GM21825 (cell line): ENCODE measurements around the gene MFAP3.
"Not testable (repeated sequence)": the region's sequence is repeated elsewhere in the genome, so short reads cannot be mapped to it uniquely, and the experiment has no call there.

Experiments
- ATAC-seq: cut with Tn5 transposase; IDR thresholded peaks from one replicate; pipeline ENCODE4 v1.9.1; 2021; ENCODE audit warnings: mild to moderate bottlenecking, moderate library complexity; ENCODE audit not compliant: unreplicated experiment

MFAP3 gene

GRCh38 chr5:154038707-154039457 lies at the start of gene MFAP3, which contains the start of gene FAM114A2:
TSS of gene MFAP3 (plus strand) at chr5:154038967. CDS start at chr5:154049723, 10,756 bp downstream.
TSS of gene FAM114A2 (minus strand) at chr5:154038910. CDS start at chr5:154034953, 3,957 bp downstream.
- peak; percentile 98 for ATAC-seq

GRCh38 chr5:153991168-153991567 lies 47.6 kb upstream of the MFAP3 start:
- no peak for ATAC-seq

- no peak for ATAC-seq
Observed at GRCh38 chr5:153998010-153998409, 40.8 kb upstream of the MFAP3 start.

- ATAC-seq: no peak
Observed at GRCh38 chr5:153998768-153999167, 40.0 kb upstream of the MFAP3 start.

- ATAC-seq: no peak
Observed at GRCh38 chr5:153999995-154000394, 38.8 kb upstream of the MFAP3 start.

- no peak for ATAC-seq
Observed at GRCh38 chr5:154000703-154001102, 38.1 kb upstream of the MFAP3 start.

- no peak for ATAC-seq
Observed at GRCh38 chr5:154002093-154002492, 36.7 kb upstream of the MFAP3 start.

GRCh38 chr5:154002511-154003020 lies 36.2 kb upstream of the MFAP3 start:
- ATAC-seq: no peak

GRCh38 chr5:154005648-154006047 lies 33.1 kb upstream of the MFAP3 start:
- no peak for ATAC-seq

- ATAC-seq: no peak
Observed at GRCh38 chr5:154010660-154011059, 28.1 kb upstream of the MFAP3 start.

- ATAC-seq: no peak
Observed at GRCh38 chr5:154015071-154015693, 23.6 kb upstream of the MFAP3 start.

- ATAC-seq: not testable (repeated sequence)
Observed at GRCh38 chr5:154018919-154019318, 19.8 kb upstream of the MFAP3 start.

- no peak for ATAC-seq
Observed at GRCh38 chr5:154025951-154026350, 12.8 kb upstream of the MFAP3 start.

GRCh38 chr5:154031937-154032489 lies 6.8 kb upstream of the MFAP3 start:
- no peak for ATAC-seq

GRCh38 chr5:154034944-154035343 lies 3.8 kb upstream of the MFAP3 start:
- ATAC-seq: no peak

- peak; percentile 51 for ATAC-seq
Observed at GRCh38 chr5:154038261-154038706, 483 bp upstream of the MFAP3 start.

GRCh38 chr5:154039458-154039829 lies 677 bp downstream of the MFAP3 start:
- ATAC-seq: no peak

- no peak for ATAC-seq
Observed at GRCh38 chr5:154042766-154043165, 4.0 kb downstream of the MFAP3 start.

- no peak for ATAC-seq
Observed at GRCh38 chr5:154044099-154044498, 5.3 kb downstream of the MFAP3 start.

- no peak for ATAC-seq
Observed at GRCh38 chr5:154044581-154044980, 5.8 kb downstream of the MFAP3 start.

- ATAC-seq: no peak
Observed at GRCh38 chr5:154046486-154046885, 7.7 kb downstream of the MFAP3 start.

GRCh38 chr5:154047324-154047723 lies 8.6 kb downstream of the MFAP3 start:
- ATAC-seq: no peak
